Neural progenitor cell (in vitro differentiated cells): Measurements from ENCODE around the gene AP5Z1.

Experiments
- CTCF ChIP-seq: fragments of 200-600 bp; sonication (generic); IDR thresholded peaks from 2 replicates; pipeline ENCODE4 v1.5.1; 2017; ENCODE audit warnings: antibody characterized with exemption, mild to moderate bottlenecking
- EZH2 ChIP-seq: fragments of 200-600 bp; sonication (generic); IDR thresholded peaks from 2 replicates; pipeline ENCODE4 v1.6.1; 2017; ENCODE audit warnings: antibody characterized with exemption, mild to moderate bottlenecking, moderate library complexity
- EZH2phosphoT487 ChIP-seq: fragments of 200-600 bp; sonication (generic); IDR thresholded peaks from 2 replicates; pipeline ENCODE4 v1.6.1; 2017; ENCODE audit warnings: antibody characterized with exemption

- TF ChIP-seq EZH2 (no peak), CTCF (no peak), EZH2phosphoT487 (no peak)
Measured at GRCh38 chr7:4787947-4788626, 12.7 kb downstream of the AP5Z1 start.
